Mesothelial cell of epicardium (in vitro differentiated cells): Measurements from ENCODE around the gene DMD. TPM values are rescaled to one million over a fixed set of nuclear protein-coding genes. Genes with fewer than 3 reads are reported as not detected.

ENCODE experiments used
- DNase-seq, 2 experiments: peaks; one replicate each; pipeline ENCODE4 v3.0.0; 2021; ENCODE audit warnings: low spot score in 2 of 2; ENCODE audit not compliant: unreplicated experiment in 2 of 2
- H3K27ac Mint-ChIP-seq: 2 replicates; pipeline ENCODE4 v1.8.0; 2021; ENCODE audit warnings: mixed read lengths
- H3K27me3 Mint-ChIP-seq: 2 replicates; pipeline ENCODE4 v1.8.0; 2021; ENCODE audit warnings: low read depth, mixed read lengths
- H3K36me3 Mint-ChIP-seq: 2 replicates; pipeline ENCODE4 v1.8.0; 2021; ENCODE audit warnings: mixed read lengths
- H3K4me1 Mint-ChIP-seq: 2 replicates; pipeline ENCODE4 v1.8.0; 2021; ENCODE audit warnings: mixed read lengths
- H3K4me3 Mint-ChIP-seq: 2 replicates; pipeline ENCODE4 v1.8.0; 2021; ENCODE audit warnings: mild to moderate bottlenecking, moderate library complexity, mixed read lengths
- H3K9me3 Mint-ChIP-seq: 2 replicates; pipeline ENCODE4 v1.8.0; 2021; ENCODE audit warnings: mixed read lengths
- CTCF ChIP-seq: fragments of 200-600 bp; sonication (generic); IDR thresholded peaks from one replicate; pipeline ENCODE4 v1.5.0; 2021; ENCODE audit warnings: antibody characterized with exemption; ENCODE audit not compliant: unreplicated experiment
- total RNA-seq: library from RNA; stranded (reverse); gene quantifications from 3 replicates; pipeline ENCODE4 v1.2.1, GENCODE V29; 2021

DMD gene
- total RNA-seq, 1 donor from 2014 or later: 79.4 TPM

GRCh38 chrX:31665454-31665853 lies 1545.9 kb downstream of the DMD start:
- Mint-ChIP-seq H3K4me1 (peaks cover 3% of the 10 kb centered on the region), H3K9me3 (peaks cover 40% of the 10 kb centered on the region), H3K36me3 (peaks cover 9% of the 10 kb centered on the region), H3K4me3 (no peak overlapping the region), H3K27me3 (no peaks in the 10 kb centered on the region), H3K27ac (peak overlapping the region; percentile 39)
- no peak for DNase-seq
- no peak for TF ChIP-seq CTCF

- H3K9me3 Mint-ChIP-seq: peaks cover 23% of the 10 kb centered on the region
- no peak for DNase-seq
- TF ChIP-seq CTCF: no peak
- no peaks in the 10 kb centered on the region for H3K27me3 Mint-ChIP-seq
- no peak overlapping the region for H3K4me3 Mint-ChIP-seq
- no peaks in the 10 kb centered on the region for H3K36me3 Mint-ChIP-seq
- H3K27ac Mint-ChIP-seq: no peak overlapping the region
- peaks cover 3% of the 10 kb centered on the region for H3K4me1 Mint-ChIP-seq
These were observed 1548.2 kb downstream of the DMD start for GRCh38 chrX:31663172-31663571.

- no peak for TF ChIP-seq CTCF
- Mint-ChIP-seq H3K27me3 (no peaks in the 10 kb centered on the region), H3K27ac (no peak overlapping the region), H3K9me3 (peaks cover 21% of the 10 kb centered on the region), H3K4me1 (peaks cover 6% of the 10 kb centered on the region), H3K4me3 (no peak overlapping the region), H3K36me3 (no peaks in the 10 kb centered on the region)
- DNase-seq: no peak
These were observed 1550.0 kb downstream of the DMD start for GRCh38 chrX:31661280-31661810.

GRCh38 chrX:31658360-31658759 lies 1553.0 kb downstream of the DMD start:
- no peak for TF ChIP-seq CTCF
- H3K36me3 Mint-ChIP-seq: peaks cover 2% of the 10 kb centered on the region
- H3K4me3 Mint-ChIP-seq: no peak overlapping the region
- no peak overlapping the region for H3K27ac Mint-ChIP-seq
- no peaks in the 10 kb centered on the region for H3K27me3 Mint-ChIP-seq
- peaks cover 27% of the 10 kb centered on the region for H3K9me3 Mint-ChIP-seq
- DNase-seq: no peak
- peaks cover 5% of the 10 kb centered on the region for H3K4me1 Mint-ChIP-seq

- Mint-ChIP-seq H3K9me3 (peaks cover 43% of the 10 kb centered on the region), H3K27me3 (no peaks in the 10 kb centered on the region), H3K4me3 (no peak overlapping the region), H3K36me3 (peaks cover 2% of the 10 kb centered on the region), H3K27ac (no peak overlapping the region), H3K4me1 (peaks cover 5% of the 10 kb centered on the region)
- no peak for DNase-seq
- TF ChIP-seq CTCF: no peak
These were observed 1555.3 kb downstream of the DMD start for GRCh38 chrX:31656013-31656412.

GRCh38 chrX:31653422-31653821 lies 1557.9 kb downstream of the DMD start:
- Mint-ChIP-seq H3K9me3 (peaks cover 52% of the 10 kb centered on the region), H3K27me3 (no peaks in the 10 kb centered on the region), H3K4me3 (no peak overlapping the region), H3K27ac (no peak overlapping the region), H3K4me1 (peaks cover 5% of the 10 kb centered on the region), H3K36me3 (peaks cover 2% of the 10 kb centered on the region)
- TF ChIP-seq CTCF: no peak
- no peak for DNase-seq
